ENCODE results near the gene PMVK. TPM values are rescaled to one million over a fixed set of nuclear protein-coding genes. Genes with fewer than 3 reads are reported as not detected.

Gene PMVK
- total and polyA plus RNA-seq, 2 of the 8 experiments (the other 6 are each of a cell fraction or from before 2014, with no cell fraction given) = 23.8 to 26.5 TPM

DNA sequence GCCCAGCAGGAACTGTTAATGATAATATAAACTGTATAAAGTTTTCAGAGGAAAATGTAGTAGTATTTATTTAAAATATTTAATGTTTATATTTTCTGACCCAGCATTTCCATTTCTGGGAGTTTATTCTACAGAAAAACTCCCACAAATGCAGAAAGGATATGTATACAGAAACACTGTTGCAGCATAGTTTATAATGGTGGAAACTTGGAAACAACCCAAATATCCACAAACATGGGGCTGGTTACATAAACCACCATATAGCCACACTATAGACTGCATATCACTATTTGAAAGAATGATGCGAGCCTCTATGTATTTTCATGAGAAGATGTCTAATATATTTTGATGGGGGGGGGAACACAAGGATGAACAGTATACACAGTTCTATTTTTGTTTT, 34.9 kb downstream of the PMVK start:
- H3K4me2 ChIP-seq (ENCODE audit: insufficient read depth in 1 of 2, low read depth in 2 of 2, low read length in 2 of 2) = no peak overlapping the region
- H3K23me2 ChIP-seq (ENCODE audit: low read depth, low read length) = peaks cover 3% of the 10 kb centered on the region; the same call in 1 of the 2 replicates
- TF ChIP-seq PHF8 (conservative IDR thresholded peaks at IDR 0.05; ENCODE audit: low read depth, low read length) (no peak), NRF1 (IDR thresholded peaks at IDR 0.05; ENCODE audit: low read depth, low read length) (no peak), SP4 (IDR thresholded peaks at IDR 0.05; ENCODE audit: low read length) (no peak), HDAC2 (IDR thresholded peaks at IDR 0.05; ENCODE audit: borderline replicate concordance in 1 of 2, low read depth in 2 of 2, low read length in 2 of 2) (no peak), TCF12 (IDR thresholded peaks at IDR 0.05; ENCODE audit: low read depth, low read length) (no peak), ASH2L (IDR thresholded peaks at IDR 0.05; ENCODE audit: low read length) (no peak), GTF2F1 (IDR thresholded peaks at IDR 0.05; ENCODE audit: borderline replicate concordance, low read depth, low read length) (no peak), CBX8 (IDR thresholded peaks at IDR 0.05; ENCODE audit: borderline replicate concordance, low read depth, low read length) (no peak)
- TF ChIP-seq, protein P1, sequence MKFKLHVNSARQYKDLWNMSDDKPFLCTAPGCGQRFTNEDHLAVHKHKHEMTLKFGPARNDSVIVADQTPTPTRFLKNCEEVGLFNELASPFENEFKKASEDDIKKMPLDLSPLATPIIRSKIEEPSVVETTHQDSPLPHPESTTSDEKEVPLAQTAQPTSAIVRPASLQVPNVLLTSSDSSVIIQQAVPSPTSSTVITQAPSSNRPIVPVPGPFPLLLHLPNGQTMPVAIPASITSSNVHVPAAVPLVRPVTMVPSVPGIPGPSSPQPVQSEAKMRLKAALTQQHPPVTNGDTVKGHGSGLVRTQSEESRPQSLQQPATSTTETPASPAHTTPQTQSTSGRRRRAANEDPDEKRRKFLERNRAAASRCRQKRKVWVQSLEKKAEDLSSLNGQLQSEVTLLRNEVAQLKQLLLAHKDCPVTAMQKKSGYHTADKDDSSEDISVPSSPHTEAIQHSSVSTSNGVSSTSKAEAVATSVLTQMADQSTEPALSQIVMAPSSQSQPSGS (IDR thresholded peaks at IDR 0.05; ENCODE audit: low read length) = no peak

More for the DNA sequence above, 34.9 kb downstream of the PMVK start:
- ChIA-PET POLR2A (ENCODE audit: partially characterized antibody) (no interaction called here), CTCF (ENCODE audit: partially characterized antibody) (interaction anchor here (0.6 to 1.5 kb wide), 3 partner anchors 11 to 19 kb away, joined by 3 to 5 read pairs (median 3); no protein-coding TSS in a partner anchor)
- no peaks in the 10 kb centered on the region; a peak in 1 of 7 replicates for H3K4me1 ChIP-seq (replicated peaks in 1 of 4; ENCODE audit: control insufficient read depth in 3 of 4, insufficient read depth in 4 of 4, low read length in 3 of 4)
- H4K5ac ChIP-seq (ENCODE audit: insufficient read length, low read depth, low read length) = no peak overlapping the region
- no peaks in the 10 kb centered on the region for H3K36me3 ChIP-seq (ENCODE audit: control insufficient read depth in 2 of 4, insufficient read depth in 4 of 4, low read length in 3 of 4)
- H3K18ac ChIP-seq (ENCODE audit: extremely low read depth, low read length) = no peak overlapping the region
- no peak overlapping the region for H3K4me3 ChIP-seq (ENCODE audit: extremely low read depth in 1 of 4, insufficient read depth in 2 of 4, low read depth in 3 of 4, low read length in 4 of 4)
- no peak overlapping the region for H3K4ac ChIP-seq (replicated peaks; ENCODE audit: insufficient read length, low read depth, low read length)
- no peak overlapping the region for H2BK15ac ChIP-seq (ENCODE audit: low read length)
- H2BK12ac ChIP-seq (ENCODE audit: low read depth, low read length) = no peak overlapping the region
- DNase-seq (ENCODE audit: low read depth in 1 of 2, low spot score in 2 of 2) (no peak), FAIRE-seq (no peak)
- no peaks in the 10 kb centered on the region for H3K79me1 ChIP-seq (ENCODE audit: low read depth, low read length)
- H2BK20ac ChIP-seq (ENCODE audit: low read length) = no peak overlapping the region
- H3K9me3 ChIP-seq (ENCODE audit: insufficient read depth in 2 of 2, low read depth in 1 of 2, low read length in 1 of 2) = no peaks in the 10 kb centered on the region
- no peak overlapping the region for H2BK5ac ChIP-seq (ENCODE audit: low read depth, low read length)
- no peak overlapping the region for H3K27ac ChIP-seq (ENCODE audit: low read depth, low read length)
- no peak overlapping the region for H3K9ac ChIP-seq (replicated peaks in 1 of 4; ENCODE audit: extremely low read depth in 1 of 4, low read depth in 3 of 4, low read length in 3 of 4)
- no peaks in the 10 kb centered on the region for H3K79me2 ChIP-seq (ENCODE audit: control insufficient read depth in 1 of 2, insufficient read depth in 2 of 2, low read length in 2 of 2)
- H4K8ac ChIP-seq (ENCODE audit: extremely low read depth, insufficient read depth, low read length) = no peak overlapping the region
- no peaks in the 10 kb centered on the region for H4K20me1 ChIP-seq (replicated peaks in 1 of 2; ENCODE audit: control insufficient read depth in 1 of 2, insufficient read depth in 2 of 2, low read length in 2 of 2)
- no peak overlapping the region for H2AK5ac ChIP-seq (ENCODE audit: low read depth, low read length)
- 89% methylated on average over 1 of the region's 1 CpG; no CpG with 5 or more reads in 1 of the 2 experiments for WGBS, 2 experiments (ENCODE audit: extremely low coverage in 1 of 2, insufficient coverage in 1 of 2, insufficient read length in 1 of 2, insufficient replicate concordance in 2 of 2, low coverage in 1 of 2, low lambda C conversion rate in 2 of 2, missing lambda C conversion rate in 1 of 2)
- H3K27me3 ChIP-seq (replicated peaks in 1 of 4; ENCODE audit: control insufficient read depth in 3 of 4, extremely low read depth in 1 of 4, insufficient read depth in 3 of 4, low read length in 3 of 4) = no peaks in the 10 kb centered on the region
- no peak overlapping the region for H3K14ac ChIP-seq (ENCODE audit: insufficient read length)
- H3K56ac ChIP-seq (replicated peaks; ENCODE audit: insufficient read length, low read depth, low read length) = no peak overlapping the region
- H4K91ac ChIP-seq (replicated peaks; ENCODE audit: insufficient read length, low read length) = no peak overlapping the region
- H3K23ac ChIP-seq (ENCODE audit: insufficient read length) = no peak overlapping the region
- H2BK120ac ChIP-seq (replicated peaks; ENCODE audit: low read depth, low read length) = no peak overlapping the region
- H2AFZ ChIP-seq (ENCODE audit: low read length) = no peak overlapping the region

All from H1 (cell line).